ENCODE data around the gene BACH1.
"Not testable (repeated sequence)": the region's sequence is repeated elsewhere in the genome, so short reads cannot be mapped to it uniquely, and the experiment has no call there.

BACH1 gene

DNA sequence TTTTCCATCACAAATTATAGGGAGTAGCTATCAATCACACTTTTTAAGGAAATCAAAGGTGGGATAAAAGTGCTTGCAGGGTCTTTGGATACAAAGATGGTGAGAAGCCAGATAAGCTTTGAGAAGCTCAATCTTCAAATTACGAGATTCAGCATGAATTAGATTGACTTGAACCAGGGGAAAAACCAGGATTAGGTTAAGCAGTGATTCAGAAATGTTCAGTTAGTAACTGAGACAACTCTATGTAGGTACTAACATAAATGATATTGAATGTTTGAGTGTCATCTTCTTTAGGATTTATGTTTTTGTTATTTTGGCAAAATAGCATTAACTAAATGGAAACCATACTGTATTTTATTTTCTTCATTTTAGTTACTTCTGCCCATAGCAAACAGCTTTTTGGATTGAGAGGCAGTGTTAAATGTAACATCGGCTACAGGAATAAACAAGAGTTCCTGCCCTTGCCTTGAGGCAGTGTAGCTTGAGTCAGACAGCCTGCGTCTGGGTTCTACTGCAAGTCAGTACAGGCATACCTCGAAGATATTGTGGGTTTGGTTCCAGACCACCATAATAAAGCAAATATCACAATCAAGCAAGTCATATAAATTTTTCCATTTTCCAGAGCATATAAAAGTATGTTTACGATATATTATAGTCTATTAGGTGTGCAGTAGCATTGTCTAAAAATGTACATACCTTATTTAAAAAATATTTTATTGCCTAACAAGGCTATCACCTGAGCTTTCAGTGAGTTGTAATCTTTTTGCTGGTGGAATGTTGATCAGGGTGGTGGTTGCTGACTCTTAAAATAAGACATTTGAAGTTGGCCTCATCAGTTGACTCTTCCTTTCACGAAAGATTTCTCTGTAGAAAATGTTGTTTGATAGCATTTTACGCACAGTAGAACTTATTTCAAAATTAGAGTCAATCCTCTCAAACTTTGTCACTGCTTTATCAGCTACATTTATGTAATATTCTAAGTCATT is 36.9 kb upstream of the BACH1 start:
- no peak overlapping the region for H3K4me3 ChIP-seq (ENCODE audit: insufficient read depth, low read depth, low read length)
- 93 to 96% methylated on average over 6 of the region's 7 CpGs for WGBS, 2 experiments

GRCh38 chr21:29264721-29265120 is 34.0 kb upstream of the BACH1 start:
- Histone ChIP-seq H3K27ac (ENCODE audit: insufficient read depth, low read depth, low read length, poor library complexity, severe bottlenecking) (no peak overlapping the region), H3K9me3 (ENCODE audit: control insufficient read depth, low read length) (no peaks in the 10 kb centered on the region), H3K36me3 (ENCODE audit: control insufficient read depth, insufficient read depth, low read length) (no peaks in the 10 kb centered on the region), H3K4me1 (ENCODE audit: control insufficient read depth, insufficient read depth, low read length) (no peaks in the 10 kb centered on the region), H3K4me3 (ENCODE audit: insufficient read depth, low read depth, low read length) (no peak overlapping the region), H3K27me3 (ENCODE audit: control insufficient read depth, insufficient read depth, low read length, poor library complexity, severe bottlenecking) (no peaks in the 10 kb centered on the region)
- 77 to 100% methylated on average over 1 of the region's 1 CpG for WGBS, 2 experiments

More for the DNA sequence above, 36.9 kb upstream of the BACH1 start:
- Histone ChIP-seq H3K27ac (ENCODE audit: insufficient read depth, low read depth, low read length, poor library complexity, severe bottlenecking) (no peak overlapping the region), H3K4me1 (ENCODE audit: control insufficient read depth, insufficient read depth, low read length) (no peaks in the 10 kb centered on the region), H3K27me3 (ENCODE audit: control insufficient read depth, insufficient read depth, low read length, poor library complexity, severe bottlenecking) (no peaks in the 10 kb centered on the region), H3K36me3 (ENCODE audit: control insufficient read depth, insufficient read depth, low read length) (no peaks in the 10 kb centered on the region), H3K9me3 (ENCODE audit: control insufficient read depth, low read length) (no peaks in the 10 kb centered on the region)

- H3K27me3 ChIP-seq (ENCODE audit: control insufficient read depth, insufficient read depth, low read length, poor library complexity, severe bottlenecking), result no peaks in the 10 kb centered on the region
- 80 to 86% methylated on average over 5 to 6 of the region's 6 CpGs for WGBS, 2 experiments
- H3K9me3 ChIP-seq (ENCODE audit: control insufficient read depth, low read length), result no peaks in the 10 kb centered on the region
- no peaks in the 10 kb centered on the region for H3K4me1 ChIP-seq (ENCODE audit: control insufficient read depth, insufficient read depth, low read length)
- H3K4me3 ChIP-seq (ENCODE audit: insufficient read depth, low read depth, low read length), result no peak overlapping the region
- no peaks in the 10 kb centered on the region for H3K36me3 ChIP-seq (ENCODE audit: control insufficient read depth, insufficient read depth, low read length)
- H3K27ac ChIP-seq (ENCODE audit: insufficient read depth, low read depth, low read length, poor library complexity, severe bottlenecking), result no peak overlapping the region
Observed at GRCh38 chr21:29265690-29266479, 32.8 kb upstream of the BACH1 start.

DNA sequence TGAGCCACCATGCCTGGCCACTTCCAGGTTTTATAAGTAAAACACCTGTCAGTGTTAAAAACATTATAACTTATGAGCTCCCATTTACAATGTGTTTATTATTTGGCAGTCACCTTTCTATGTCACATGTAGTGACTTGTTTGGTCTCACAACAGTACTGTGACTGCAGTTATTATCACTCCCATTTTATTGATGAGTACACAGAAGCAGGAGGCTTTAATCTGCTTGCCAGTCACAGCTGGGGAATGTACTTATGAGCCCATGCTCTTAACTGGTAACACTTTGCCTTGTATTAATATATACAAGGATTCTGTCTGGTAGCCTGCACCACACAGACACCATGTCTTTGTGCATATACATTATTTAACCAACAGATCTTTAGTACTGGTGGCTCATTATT is 31.1 kb upstream of the BACH1 start:
- Histone ChIP-seq H3K4me3 (ENCODE audit: insufficient read depth, low read depth, low read length) (no peak overlapping the region), H3K4me1 (ENCODE audit: control insufficient read depth, insufficient read depth, low read length) (no peaks in the 10 kb centered on the region), H3K27me3 (ENCODE audit: control insufficient read depth, insufficient read depth, low read length, poor library complexity, severe bottlenecking) (no peaks in the 10 kb centered on the region), H3K9me3 (ENCODE audit: control insufficient read depth, low read length) (no peaks in the 10 kb centered on the region), H3K36me3 (ENCODE audit: control insufficient read depth, insufficient read depth, low read length) (no peaks in the 10 kb centered on the region), H3K27ac (ENCODE audit: insufficient read depth, low read depth, low read length, poor library complexity, severe bottlenecking) (no peak overlapping the region)

DNA sequence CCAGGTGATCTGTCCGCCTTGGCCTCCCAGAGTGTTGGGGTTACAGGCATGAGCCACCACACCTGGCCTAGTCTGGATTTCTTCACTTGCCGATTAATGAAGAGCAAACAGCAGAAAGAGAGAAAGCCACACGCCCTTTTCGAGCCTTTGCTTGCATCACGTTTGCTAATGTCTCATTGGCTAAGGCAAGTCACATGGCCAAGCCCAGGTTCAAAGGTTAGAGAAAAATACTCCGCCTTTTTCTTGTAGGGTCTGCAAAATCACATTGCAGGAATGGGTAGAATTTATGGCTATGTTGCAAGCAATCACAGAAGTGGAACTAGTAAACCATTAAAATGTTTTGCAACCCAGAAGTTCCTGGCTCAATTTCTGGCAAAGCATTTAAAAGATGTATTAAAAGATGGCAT is 26.8 kb upstream of the BACH1 start:
- no peaks in the 10 kb centered on the region for H3K4me1 ChIP-seq (ENCODE audit: control insufficient read depth, insufficient read depth, low read length)
- no peak overlapping the region for H3K4me3 ChIP-seq (ENCODE audit: insufficient read depth, low read depth, low read length)
- no peaks in the 10 kb centered on the region for H3K27me3 ChIP-seq (ENCODE audit: control insufficient read depth, insufficient read depth, low read length, poor library complexity, severe bottlenecking)
- H3K9me3 ChIP-seq (ENCODE audit: control insufficient read depth, low read length), result no peaks in the 10 kb centered on the region
- H3K27ac ChIP-seq (ENCODE audit: insufficient read depth, low read depth, low read length, poor library complexity, severe bottlenecking), result no peak overlapping the region
- no peaks in the 10 kb centered on the region for H3K36me3 ChIP-seq (ENCODE audit: control insufficient read depth, insufficient read depth, low read length)
- 91 to 95% methylated on average over 6 of the region's 6 CpGs for WGBS, 2 experiments

DNA sequence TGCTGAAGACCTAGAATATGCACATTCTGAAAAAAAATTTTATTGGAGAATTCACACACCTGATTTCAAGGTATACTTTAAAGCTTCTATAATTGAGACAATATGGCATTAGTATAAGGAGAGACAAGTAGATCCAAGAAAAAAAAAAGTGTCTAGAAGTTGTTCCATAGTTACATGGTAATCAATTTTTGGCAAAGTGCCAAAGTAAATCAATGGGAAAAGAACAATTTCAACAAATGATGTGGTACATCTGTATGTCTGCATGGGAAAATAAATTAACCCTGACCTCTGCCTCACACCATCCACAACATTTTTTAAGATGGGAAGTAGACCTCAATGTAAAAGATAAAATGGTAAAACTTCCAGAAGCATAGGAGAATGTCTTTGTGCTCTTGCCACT is 21.3 kb upstream of the BACH1 start:
- H3K36me3 ChIP-seq (ENCODE audit: control insufficient read depth, insufficient read depth, low read length), result no peaks in the 10 kb centered on the region
- H3K4me1 ChIP-seq (ENCODE audit: control insufficient read depth, insufficient read depth, low read length), result no peaks in the 10 kb centered on the region
- no peaks in the 10 kb centered on the region for H3K9me3 ChIP-seq (ENCODE audit: control insufficient read depth, low read length)
- no peak overlapping the region for H3K27ac ChIP-seq (ENCODE audit: insufficient read depth, low read depth, low read length, poor library complexity, severe bottlenecking)
- H3K4me3 ChIP-seq (ENCODE audit: insufficient read depth, low read depth, low read length), result no peak overlapping the region
- H3K27me3 ChIP-seq (ENCODE audit: control insufficient read depth, insufficient read depth, low read length, poor library complexity, severe bottlenecking), result no peaks in the 10 kb centered on the region

DNA sequence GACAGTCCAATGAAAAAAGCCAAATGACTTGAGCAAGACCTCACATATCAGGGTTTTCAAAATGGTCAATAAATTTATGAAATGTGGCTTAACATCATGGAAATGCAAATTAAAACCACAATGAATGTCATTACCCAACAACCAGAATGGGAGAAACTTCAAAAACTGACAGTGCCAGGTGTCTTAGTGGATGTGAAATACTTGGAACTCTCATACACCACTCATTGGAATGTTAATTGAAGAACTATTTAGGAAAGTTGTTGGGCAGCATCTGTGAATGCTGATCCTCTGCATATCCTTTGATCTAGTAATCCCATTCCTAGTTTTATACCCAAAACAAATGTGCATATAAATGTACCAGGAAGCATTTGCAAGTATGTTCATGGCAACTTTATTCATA is 19.2 kb upstream of the BACH1 start:
- no peaks in the 10 kb centered on the region for H3K36me3 ChIP-seq (ENCODE audit: control insufficient read depth, insufficient read depth, low read length)
- no peaks in the 10 kb centered on the region for H3K27me3 ChIP-seq (ENCODE audit: control insufficient read depth, insufficient read depth, low read length, poor library complexity, severe bottlenecking)
- no peak overlapping the region for H3K27ac ChIP-seq (ENCODE audit: insufficient read depth, low read depth, low read length, poor library complexity, severe bottlenecking)
- no peaks in the 10 kb centered on the region for H3K4me1 ChIP-seq (ENCODE audit: control insufficient read depth, insufficient read depth, low read length)
- no peak overlapping the region for H3K4me3 ChIP-seq (ENCODE audit: insufficient read depth, low read depth, low read length)
- no peaks in the 10 kb centered on the region for H3K9me3 ChIP-seq (ENCODE audit: control insufficient read depth, low read length)

DNA sequence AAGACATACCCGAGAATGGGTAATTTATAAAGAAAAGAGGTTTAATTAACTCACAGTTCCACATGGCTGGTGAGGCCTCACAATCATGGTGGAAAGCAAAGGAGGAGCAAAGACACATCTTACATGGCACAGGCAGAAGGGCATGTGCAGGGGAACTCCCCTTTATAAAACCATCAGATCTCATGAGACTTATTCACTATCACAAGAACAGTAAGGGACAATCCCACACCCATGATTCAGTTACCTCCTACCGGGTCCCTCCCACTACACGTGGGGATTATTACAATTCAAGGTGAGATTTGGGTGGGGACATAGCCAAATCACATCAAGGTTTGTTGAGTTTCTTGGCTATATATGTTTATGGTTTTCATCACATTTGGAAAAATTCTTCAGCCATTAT is 16.9 kb upstream of the BACH1 start:
- not testable (repeated sequence) for H3K4me3 ChIP-seq (ENCODE audit: insufficient read depth, low read depth, low read length); H3K27me3 ChIP-seq (ENCODE audit: control insufficient read depth, insufficient read depth, low read length, poor library complexity, severe bottlenecking); H3K27ac ChIP-seq (ENCODE audit: insufficient read depth, low read depth, low read length, poor library complexity, severe bottlenecking); H3K9me3 ChIP-seq (ENCODE audit: control insufficient read depth, low read length); H3K4me1 ChIP-seq (ENCODE audit: control insufficient read depth, insufficient read depth, low read length); H3K36me3 ChIP-seq (ENCODE audit: control insufficient read depth, insufficient read depth, low read length)
- WGBS, 2 experiments, result 89 to 97% methylated on average over 3 of the region's 3 CpGs

- H3K36me3 ChIP-seq (ENCODE audit: control insufficient read depth, insufficient read depth, low read length), result no peaks in the 10 kb centered on the region
- no peaks in the 10 kb centered on the region for H3K27me3 ChIP-seq (ENCODE audit: control insufficient read depth, insufficient read depth, low read length, poor library complexity, severe bottlenecking)
- WGBS, 2 experiments, result 82 to 89% methylated on average over 1 of the region's 1 CpG
- no peak overlapping the region for H3K27ac ChIP-seq (ENCODE audit: insufficient read depth, low read depth, low read length, poor library complexity, severe bottlenecking)
- no peaks in the 10 kb centered on the region for H3K9me3 ChIP-seq (ENCODE audit: control insufficient read depth, low read length)
- no peak overlapping the region for H3K4me3 ChIP-seq (ENCODE audit: insufficient read depth, low read depth, low read length)
- no peaks in the 10 kb centered on the region for H3K4me1 ChIP-seq (ENCODE audit: control insufficient read depth, insufficient read depth, low read length)
Observed at GRCh38 chr21:29287383-29287782, 11.3 kb upstream of the BACH1 start.

- H3K4me3 ChIP-seq (ENCODE audit: insufficient read depth, low read depth, low read length), result no peak overlapping the region
- H3K9me3 ChIP-seq (ENCODE audit: control insufficient read depth, low read length), result no peaks in the 10 kb centered on the region
- 79 to 83% methylated on average over 5 of the region's 5 CpGs for WGBS, 2 experiments
- H3K36me3 ChIP-seq (ENCODE audit: control insufficient read depth, insufficient read depth, low read length), result no peaks in the 10 kb centered on the region
- H3K4me1 ChIP-seq (ENCODE audit: control insufficient read depth, insufficient read depth, low read length), result no peaks in the 10 kb centered on the region
- no peak overlapping the region for H3K27ac ChIP-seq (ENCODE audit: insufficient read depth, low read depth, low read length, poor library complexity, severe bottlenecking)
- H3K27me3 ChIP-seq (ENCODE audit: control insufficient read depth, insufficient read depth, low read length, poor library complexity, severe bottlenecking), result no peaks in the 10 kb centered on the region
Observed at GRCh38 chr21:29288239-29288638, 10.5 kb upstream of the BACH1 start.
